IMR-90 (cell line): ENCODE results near the gene KMT2D. TPM values are rescaled to one million over a fixed set of nuclear protein-coding genes. Genes with fewer than 3 reads are reported as not detected.

Experiments used
- ATAC-seq: fragments of 200-7000 bp; cut with Tn5 transposase; 2 replicates; pipeline ENCODE4 v1.9.1; 2020; ENCODE audit warnings: low read depth, mild to moderate bottlenecking, moderate library complexity
- BruUV-seq: library from RNA; stranded (reverse); fragments of 400-500 nt; replicated peaks from 2 replicates; lab custom pipeline; 2021; lab: Mats Ljungman, UMichigan
- CTCF ChIA-PET: fragments of 300-600 bp; formaldehyde crosslinking; extraction: SDS; loops from one replicate; lab custom pipeline; 2021; ENCODE audit warnings: antibody characterized with exemption; lab: Yijun Ruan, JAX
- POLR2A ChIA-PET: fragments of 300-600 bp; sonication (Branson Sonifier 250); formaldehyde crosslinking; loops from one replicate; lab custom pipeline; 2022; ENCODE audit warnings: antibody characterized with exemption; ENCODE audit not compliant: unreplicated experiment; lab: Charles Lee
- DNase-seq: peaks from one replicate; pipeline ENCODE4 v3.0.0; 2013
- H2AFZ ChIP-seq: replicated peaks from 2 replicates; pipeline ENCODE3; 2013; ENCODE audit warnings: low read length, mild to moderate bottlenecking; ENCODE audit not compliant: poor library complexity
- H2AK5ac ChIP-seq: 2 replicates; pipeline ENCODE4 v1.6.1; 2013; ENCODE audit warnings: low read depth, low read length, inconsistent platforms
- H2AK9ac ChIP-seq: replicated peaks from 2 replicates; pipeline ENCODE3; 2013; ENCODE audit warnings: mild to moderate bottlenecking, low read depth, low read length, moderate library complexity; ENCODE audit not compliant: poor library complexity
- H2BK120ac ChIP-seq: 2 replicates; pipeline ENCODE4 v1.6.1; 2013; ENCODE audit warnings: low read depth, low read length, inconsistent platforms
- H2BK15ac ChIP-seq: 3 replicates; pipeline ENCODE4 v1.6.1; 2013; ENCODE audit warnings: low read depth, low read length, inconsistent platforms
- H2BK20ac ChIP-seq: 2 replicates; pipeline ENCODE4 v1.6.1; 2013; ENCODE audit warnings: low read depth, mild to moderate bottlenecking, inconsistent platforms, low read length, moderate library complexity
- H2BK5ac ChIP-seq: 2 replicates; pipeline ENCODE4 v1.6.1; 2013; ENCODE audit warnings: mild to moderate bottlenecking, low read depth, low read length, inconsistent platforms; ENCODE audit not compliant: poor library complexity, severe bottlenecking
- H3K14ac ChIP-seq: replicated peaks from 2 replicates; pipeline ENCODE4 v1.6.1; 2013; ENCODE audit warnings: low read depth, low read length, inconsistent platforms
- H3K18ac ChIP-seq: 2 replicates; pipeline ENCODE4 v1.6.1; 2013; ENCODE audit warnings: low read depth, low read length, control low read depth
- H3K23ac ChIP-seq: 2 replicates; pipeline ENCODE4 v1.6.1; 2013; ENCODE audit warnings: low read depth, low read length, inconsistent platforms
- H3K27ac ChIP-seq: 2 replicates; pipeline ENCODE4 v1.5.1; 2013; ENCODE audit warnings: mild to moderate bottlenecking, control low read depth, low read length; ENCODE audit not compliant: insufficient read depth
- H3K27me3 ChIP-seq: 2 replicates; pipeline ENCODE4 v1.6.1; 2013; ENCODE audit warnings: low read length; ENCODE audit not compliant: control insufficient read depth, insufficient read depth
- H3K36me3 ChIP-seq: 2 replicates; pipeline ENCODE4 v1.6.1; 2013; ENCODE audit warnings: low read length, mixed read lengths; ENCODE audit not compliant: control insufficient read depth, insufficient read depth
- H3K4ac ChIP-seq: 2 replicates; pipeline ENCODE4 v1.6.1; 2013; ENCODE audit warnings: low read depth, low read length, inconsistent platforms
- H3K4me1 ChIP-seq: 2 replicates; pipeline ENCODE4 v1.6.1; 2013; ENCODE audit warnings: low read length, mixed read lengths; ENCODE audit not compliant: control insufficient read depth, insufficient read depth
- H3K4me2 ChIP-seq: 2 replicates; pipeline ENCODE4 v1.6.1; 2013; ENCODE audit warnings: low read depth, mild to moderate bottlenecking, control low read depth, low read length, moderate library complexity
- H3K4me3 ChIP-seq: 2 replicates; pipeline ENCODE4 v1.5.1; 2013; ENCODE audit warnings: low read depth, mild to moderate bottlenecking, control low read depth, low read length, moderate library complexity; ENCODE audit not compliant: insufficient read depth
- H3K56ac ChIP-seq: 2 replicates; pipeline ENCODE4 v1.6.1; 2013; ENCODE audit warnings: low read length, inconsistent platforms; ENCODE audit not compliant: insufficient read depth; ENCODE audit errors: extremely low read depth
- H3K79me1 ChIP-seq, 2 experiments: 2 replicates each; pipeline ENCODE4 v1.6.1; 2013; ENCODE audit warnings: low read length in 2 of 2, inconsistent platforms in 1 of 2, low read depth in 1 of 2
- H3K9ac ChIP-seq: 2 replicates; pipeline ENCODE4 v1.6.1; 2013; ENCODE audit warnings: low read depth, low read length, control low read depth
- H3K9me1 ChIP-seq: 2 replicates; pipeline ENCODE4 v1.6.1; 2013; ENCODE audit warnings: low read length, inconsistent platforms; ENCODE audit not compliant: insufficient read depth
- H3K9me3 ChIP-seq: 2 replicates; pipeline ENCODE4 v1.6.1; 2013; ENCODE audit warnings: low read length; ENCODE audit not compliant: control insufficient read depth, insufficient read depth
- H4K20me1 ChIP-seq: 2 replicates; pipeline ENCODE4 v1.6.1; 2013; ENCODE audit warnings: low read length, inconsistent platforms; ENCODE audit not compliant: insufficient read depth
- H4K5ac ChIP-seq: 2 replicates; pipeline ENCODE4 v1.6.1; 2013; ENCODE audit warnings: mild to moderate bottlenecking, low read depth, low read length, control low read depth
- H4K8ac ChIP-seq, 2 experiments: 2 replicates each; pipeline ENCODE4 v1.6.1; 2013; ENCODE audit warnings: low read depth in 2 of 2, low read length in 2 of 2, control low read depth in 1 of 2, inconsistent platforms in 1 of 2
- H4K91ac ChIP-seq: 2 replicates; pipeline ENCODE4 v1.6.1; 2013; ENCODE audit warnings: low read depth, low read length, inconsistent platforms; ENCODE audit not compliant: insufficient read depth
- CHD1 ChIP-seq: IDR thresholded peaks from 2 replicates; pipeline ENCODE4 v1.6.1; 2012; ENCODE audit warnings: low read depth, low read length, improper control_type of control experiment
- FOS ChIP-seq: fragments of 150-350 bp; IDR thresholded peaks from 2 replicates; pipeline ENCODE4 v1.6.1; 2016; ENCODE audit warnings: low read depth, low read length
- POLR2A ChIP-seq: IDR thresholded peaks from 2 replicates; pipeline ENCODE4 v1.6.1; 2012; ENCODE audit warnings: mild to moderate bottlenecking, low read depth, low read length
- RFX5 ChIP-seq: IDR thresholded peaks from 2 replicates; pipeline ENCODE4 v1.8.0; 2012; ENCODE audit warnings: low read depth, mild to moderate bottlenecking, low read length, moderate library complexity
- WGBS, 2 experiments: methylation state at CpG; one replicate each; pipeline versions ENCODE4 v1.1.5 to v1.1.7; 2013; ENCODE audit warnings: missing lambda C conversion rate in 2 of 2; ENCODE audit not compliant: insufficient read length in 1 of 2; ENCODE audit errors: extremely low coverage in 2 of 2; 5-methylcytosine and 5-hydroxymethylcytosine counted together
- dilution Hi-C: fragments of 300-500 bp; cut with HindIII; formaldehyde crosslinking; loops from one replicate; pipeline ENCODE4 v1.14.3; 2018; ENCODE audit warnings: low sequenced_read_pairs; ENCODE audit not compliant: unreplicated experiment
- in situ Hi-C: fragments of 300-500 bp; cut with MboI; formaldehyde crosslinking; loops from 3 replicates; pipeline ENCODE4 v1.14.3; 2019; ENCODE audit warnings: low sequenced_read_pairs, inconsistent platforms, mixed read lengths
- intact Hi-C: fragments of 100-400 bp; cut with micrococcal nuclease; formaldehyde crosslinking; loops from 2 replicates; pipeline ENCODE4 v1.10.0; 2022
- polyA plus RNA-seq, 3 experiments: library from polyadenylated mRNA; depleted of rRNA; stranded (reverse); fragments of >200 nt; gene quantifications; 2 replicates each; pipeline ENCODE4 v1.2.3, GENCODE V29; 2012; ENCODE audit warnings: low replicate concordance in 1 of 3
- total RNA-seq: library from RNA; depleted of rRNA; stranded (reverse); fragments of >200 nt; gene quantifications from 2 replicates; pipeline ENCODE4 v1.2.3, GENCODE V29; 2012
- TF ChIP-seq, protein P1 (sequence below): conservative IDR thresholded peaks from 2 replicates; pipeline ENCODE4 v1.5.1; 2012; ENCODE audit warnings: mild to moderate bottlenecking, low read depth, low read length, improper control_type of control experiment
- TF ChIP-seq, protein P2 (sequence below): fragments of 150-350 bp; IDR thresholded peaks from 2 replicates; pipeline ENCODE4 v1.6.1; 2016; ENCODE audit warnings: low read depth, mild to moderate bottlenecking, low read length, moderate library complexity, borderline replicate concordance

The KMT2D gene
- total and polyA plus RNA-seq, 2 of the 4 experiments (the other 2 are of a cell fraction) = 6.6 to 25.2 TPM

DNA sequence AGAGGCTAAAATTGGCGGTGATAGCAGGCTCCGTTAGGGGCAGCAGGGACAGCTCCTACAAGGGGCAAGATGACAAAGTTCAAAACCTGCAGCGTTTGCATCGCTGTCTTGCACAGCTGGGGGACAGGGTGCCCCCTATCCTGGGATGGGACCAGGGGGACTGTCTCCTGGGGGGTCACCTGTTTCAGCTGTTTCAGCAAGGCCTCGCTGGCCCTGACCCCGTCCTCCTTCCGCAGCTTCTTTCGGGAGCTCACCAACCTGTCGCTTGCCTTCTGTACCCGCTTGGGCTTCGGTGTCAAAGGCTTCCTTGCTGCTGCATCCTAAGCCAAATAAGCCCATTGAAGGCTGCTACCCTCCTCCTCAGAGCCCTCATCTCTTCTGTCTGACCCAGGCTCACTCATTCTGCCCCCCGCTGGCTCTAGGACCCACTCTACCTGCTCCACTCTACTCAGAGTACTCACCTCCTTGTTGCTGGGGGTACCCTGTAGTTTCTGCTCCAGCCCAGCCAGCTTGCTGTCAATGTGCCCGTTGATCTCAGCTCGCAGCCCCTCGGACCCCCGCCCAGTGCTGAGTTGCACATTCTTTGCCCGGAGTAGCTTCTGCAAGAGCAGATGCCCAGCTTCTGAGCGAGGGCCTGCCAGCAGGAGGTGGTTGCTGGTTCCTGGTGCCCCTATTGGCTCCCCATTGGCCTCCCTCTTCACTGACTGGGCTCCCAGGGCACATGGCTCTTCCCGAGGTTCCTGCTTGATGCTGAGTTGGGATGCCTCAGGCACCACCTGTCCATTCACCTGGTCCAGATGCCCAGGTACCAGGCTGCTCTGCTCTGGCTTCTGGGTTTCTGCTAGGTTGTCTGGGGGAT lies 29.7 kb downstream of the KMT2D start:
- no peak for DNase-seq
- peak overlapping the region; percentile 49 for H2AFZ ChIP-seq

More for the DNA sequence above, 29.7 kb downstream of the KMT2D start:
- in situ Hi-C loops = no loop called here
- no TSS peak for BruUV-seq
- Histone ChIP-seq H3K4ac (no peak overlapping the region), H4K8ac (no peak overlapping the region), H2BK15ac (no peak overlapping the region), H3K36me3 (peaks cover 88% of the 10 kb centered on the region), H3K56ac (no peak overlapping the region), H3K4me2 (no peak overlapping the region), H2BK120ac (no peak overlapping the region), H2BK20ac (no peak overlapping the region), H3K27ac (no peak overlapping the region), H4K91ac (no peak overlapping the region), H2BK5ac (no peak overlapping the region), H3K4me3 (no peak overlapping the region), H2AK5ac (no peak overlapping the region), H3K14ac (no peak overlapping the region), H2AK9ac (peak overlapping the region; percentile 66), H3K23ac (no peak overlapping the region), H3K79me1 (peaks cover 25 to 68% of the 10 kb centered on the region in 2 experiments), H3K9me1 (no peaks in the 10 kb centered on the region), H4K20me1 (peaks cover 24% of the 10 kb centered on the region), H3K9me3 (no peaks in the 10 kb centered on the region), H3K18ac (no peak overlapping the region), H3K9ac (no peak overlapping the region), H3K27me3 (no peaks in the 10 kb centered on the region), H3K4me1 (no peaks in the 10 kb centered on the region), H4K5ac (no peak overlapping the region)
- intact Hi-C loops = no loop called here
- POLR2A ChIA-PET = no interaction called here
- TF ChIP-seq FOS (no peak), RFX5 (no peak), POLR2A (no peak), CHD1 (no peak)
- TF ChIP-seq, protein P1, sequence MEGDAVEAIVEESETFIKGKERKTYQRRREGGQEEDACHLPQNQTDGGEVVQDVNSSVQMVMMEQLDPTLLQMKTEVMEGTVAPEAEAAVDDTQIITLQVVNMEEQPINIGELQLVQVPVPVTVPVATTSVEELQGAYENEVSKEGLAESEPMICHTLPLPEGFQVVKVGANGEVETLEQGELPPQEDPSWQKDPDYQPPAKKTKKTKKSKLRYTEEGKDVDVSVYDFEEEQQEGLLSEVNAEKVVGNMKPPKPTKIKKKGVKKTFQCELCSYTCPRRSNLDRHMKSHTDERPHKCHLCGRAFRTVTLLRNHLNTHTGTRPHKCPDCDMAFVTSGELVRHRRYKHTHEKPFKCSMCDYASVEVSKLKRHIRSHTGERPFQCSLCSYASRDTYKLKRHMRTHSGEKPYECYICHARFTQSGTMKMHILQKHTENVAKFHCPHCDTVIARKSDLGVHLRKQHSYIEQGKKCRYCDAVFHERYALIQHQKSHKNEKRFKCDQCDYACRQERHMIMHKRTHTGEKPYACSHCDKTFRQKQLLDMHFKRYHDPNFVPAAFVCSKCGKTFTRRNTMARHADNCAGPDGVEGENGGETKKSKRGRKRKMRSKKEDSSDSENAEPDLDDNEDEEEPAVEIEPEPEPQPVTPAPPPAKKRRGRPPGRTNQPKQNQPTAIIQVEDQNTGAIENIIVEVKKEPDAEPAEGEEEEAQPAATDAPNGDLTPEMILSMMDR = no peak
- TF ChIP-seq, protein P2, sequence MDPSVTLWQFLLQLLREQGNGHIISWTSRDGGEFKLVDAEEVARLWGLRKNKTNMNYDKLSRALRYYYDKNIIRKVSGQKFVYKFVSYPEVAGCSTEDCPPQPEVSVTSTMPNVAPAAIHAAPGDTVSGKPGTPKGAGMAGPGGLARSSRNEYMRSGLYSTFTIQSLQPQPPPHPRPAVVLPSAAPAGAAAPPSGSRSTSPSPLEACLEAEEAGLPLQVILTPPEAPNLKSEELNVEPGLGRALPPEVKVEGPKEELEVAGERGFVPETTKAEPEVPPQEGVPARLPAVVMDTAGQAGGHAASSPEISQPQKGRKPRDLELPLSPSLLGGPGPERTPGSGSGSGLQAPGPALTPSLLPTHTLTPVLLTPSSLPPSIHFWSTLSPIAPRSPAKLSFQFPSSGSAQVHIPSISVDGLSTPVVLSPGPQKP = no peak
- CTCF ChIA-PET = interaction anchor here (1.1 kb wide), 1 partner anchor 11 kb away, joined by 6 read pairs; no protein-coding TSS in a partner anchor
- ATAC-seq = no peak
- dilution Hi-C loops = no loop called here
- WGBS, 2 experiments = 93% methylated on average over 15 of the region's 19 CpGs; no CpG with 5 or more reads in 1 of the 2 experiments
